ENCODE data around the gene MYADML2.
"Not testable (repeated sequence)": the region's sequence is repeated elsewhere in the genome, so short reads cannot be mapped to it uniquely, and the experiment has no call there.

- not testable (repeated sequence) for TF ChIP-seq CTCF, POLR2A, EP300, POLR2AphosphoS5 (IDR thresholded peaks at IDR 0.05)
These were observed 28.7 kb downstream of the MYADML2 start for GRCh38 chr17:81918333-81918669.
